GM19468 (cell line): Measurements from ENCODE around the gene FGD2.

ENCODE experiments used
- ATAC-seq: cut with Tn5 transposase; IDR thresholded peaks from one replicate; pipeline ENCODE4 v1.9.1; 2021; ENCODE audit warnings: mild to moderate bottlenecking, moderate library complexity, moderate number of reproducible peaks; ENCODE audit not compliant: unreplicated experiment; ENCODE audit errors: extremely low read depth

The FGD2 gene

DNA sequence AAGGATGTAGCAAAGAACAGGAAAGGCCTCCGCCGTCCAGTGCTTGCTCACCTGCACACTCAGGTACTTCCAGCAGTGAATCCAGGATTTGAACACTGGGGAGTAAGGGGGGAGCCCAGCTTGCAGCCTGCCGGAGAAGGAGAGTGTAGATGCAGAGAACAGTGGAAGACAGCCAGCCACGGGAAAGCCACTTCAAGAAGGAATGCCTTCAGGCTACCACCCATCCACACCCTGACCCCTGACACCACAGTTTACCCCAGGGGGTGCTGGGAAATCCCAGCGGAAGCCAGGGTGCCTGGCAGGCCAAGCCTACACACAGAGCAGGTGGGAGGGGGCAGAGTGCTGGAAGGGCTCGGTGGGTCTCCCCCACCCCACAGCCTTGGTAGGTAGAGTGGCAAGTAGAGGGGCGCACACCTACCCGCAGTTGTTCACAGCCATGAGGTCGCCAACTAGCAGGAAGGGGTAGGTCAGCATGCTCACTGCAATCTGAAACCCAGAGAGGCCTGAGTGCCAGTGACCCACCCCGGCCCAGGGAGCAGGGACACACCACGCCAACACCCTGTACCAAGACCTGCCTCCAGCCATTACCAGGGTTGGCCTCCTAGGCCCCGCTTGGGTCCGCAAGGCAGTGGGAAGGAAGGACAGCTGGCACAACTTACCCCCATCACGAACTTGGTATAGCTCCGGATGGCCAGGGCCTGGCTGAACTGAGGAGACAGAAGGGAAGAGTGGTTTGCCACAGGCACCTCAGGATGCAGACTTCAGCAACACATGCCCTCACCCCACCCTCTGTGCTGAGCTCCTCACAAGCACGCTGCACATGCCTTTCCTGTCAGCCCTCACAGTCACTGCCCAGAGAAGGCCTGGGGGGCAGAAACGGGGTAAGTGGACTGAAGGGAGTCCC is 35.2 kb upstream of the FGD2 start:
- ATAC-seq = no peak

DNA sequence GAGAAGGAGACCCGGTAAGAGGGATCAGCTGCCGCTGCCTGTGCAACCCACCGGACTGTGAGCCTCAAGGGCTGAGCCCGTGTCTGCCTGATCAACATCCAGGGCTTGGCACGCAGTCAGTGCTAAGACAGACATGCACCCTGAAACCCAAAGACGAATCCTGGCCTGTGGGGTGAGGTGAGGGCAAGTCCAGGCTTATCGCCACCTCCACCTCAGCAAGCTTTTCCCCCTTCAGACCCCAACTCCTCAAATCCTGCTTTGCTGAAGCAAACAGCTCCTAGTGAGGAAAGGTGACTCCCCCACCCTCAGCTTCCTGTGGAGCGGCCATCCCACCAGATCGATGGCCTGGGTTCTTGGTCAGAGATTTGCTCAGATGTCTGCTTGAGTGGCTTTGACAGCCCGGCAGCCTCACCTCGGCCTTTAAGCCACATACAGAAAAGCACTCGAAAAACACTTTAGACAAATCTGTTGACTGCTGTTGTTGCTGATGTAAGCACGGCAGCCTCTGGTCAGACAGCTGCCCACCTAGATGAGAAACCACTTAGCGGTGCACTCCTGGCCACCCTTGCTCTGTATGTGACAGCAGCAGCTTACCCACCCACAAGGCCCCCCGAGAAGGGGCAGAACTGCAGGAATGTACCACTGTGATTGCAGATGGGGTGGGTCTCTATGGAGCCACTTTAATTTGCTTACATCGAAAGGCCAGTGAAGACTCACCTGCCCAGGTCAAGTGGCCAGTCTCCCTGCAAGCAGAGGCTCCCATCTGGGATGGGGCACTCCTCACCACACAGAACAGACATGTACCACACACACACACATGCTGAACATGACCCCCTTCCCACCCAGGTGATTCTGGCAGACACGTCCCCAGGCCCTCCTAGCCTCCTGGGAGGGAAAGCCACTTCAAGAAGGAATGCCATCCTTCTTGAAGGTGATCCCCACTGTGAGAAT is 34.3 kb upstream of the FGD2 start:
- ATAC-seq = no peak

DNA sequence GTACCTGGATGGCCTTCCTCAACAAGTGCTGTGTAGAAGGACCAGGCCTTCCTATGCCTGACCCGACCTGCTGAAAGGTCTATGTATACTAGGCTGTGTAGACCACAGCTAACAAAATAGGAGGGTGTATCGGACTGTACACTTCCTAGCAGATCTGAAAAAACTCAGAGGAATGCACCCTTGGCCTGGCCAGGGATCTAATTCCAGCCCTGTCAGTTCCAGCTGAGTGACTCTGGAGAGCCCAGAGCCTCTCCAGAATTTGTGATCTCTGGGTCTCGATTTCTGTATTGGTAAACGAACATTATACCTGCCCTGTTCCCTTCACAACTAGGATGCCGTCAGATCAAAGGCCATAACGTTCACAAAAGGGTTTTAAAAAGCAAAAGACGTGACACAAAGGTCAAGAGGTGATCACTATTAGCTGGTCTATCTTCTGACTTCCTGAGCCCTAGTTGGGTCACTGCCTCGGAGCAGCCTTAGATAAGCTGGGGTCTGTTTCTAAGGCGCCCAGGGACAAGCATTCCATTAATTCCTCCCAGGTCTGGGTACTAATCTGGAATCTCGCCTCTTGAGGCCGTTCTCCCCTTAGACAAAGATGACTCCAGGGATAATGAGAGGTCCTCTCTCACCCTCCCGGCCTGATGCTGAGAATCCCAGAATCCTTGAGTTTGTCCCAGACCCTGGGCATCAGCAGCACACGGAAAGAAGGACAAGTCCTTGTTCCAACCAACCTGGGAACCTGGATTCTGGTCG is 33.4 kb upstream of the FGD2 start:
- no peak for ATAC-seq

DNA sequence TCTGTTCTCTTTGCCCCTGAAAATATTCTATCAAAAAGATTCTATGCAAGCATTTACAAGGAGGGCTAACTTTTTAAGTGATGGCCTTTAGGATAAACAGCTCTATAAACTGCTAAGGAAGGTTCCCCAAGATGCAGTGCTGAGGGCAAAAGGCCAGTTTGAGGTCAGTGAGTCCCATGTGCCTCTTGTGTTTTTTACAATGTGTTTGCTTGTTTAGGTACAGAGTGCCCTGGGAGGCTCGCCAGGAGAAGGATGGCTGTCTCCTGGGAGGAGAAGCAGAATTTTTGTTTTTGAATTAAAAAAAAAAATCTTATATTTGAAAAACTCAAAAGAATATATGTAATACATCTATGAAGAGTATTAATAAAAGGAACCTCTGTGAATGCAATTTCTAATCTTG is 32.3 kb upstream of the FGD2 start:
- no peak for ATAC-seq

DNA sequence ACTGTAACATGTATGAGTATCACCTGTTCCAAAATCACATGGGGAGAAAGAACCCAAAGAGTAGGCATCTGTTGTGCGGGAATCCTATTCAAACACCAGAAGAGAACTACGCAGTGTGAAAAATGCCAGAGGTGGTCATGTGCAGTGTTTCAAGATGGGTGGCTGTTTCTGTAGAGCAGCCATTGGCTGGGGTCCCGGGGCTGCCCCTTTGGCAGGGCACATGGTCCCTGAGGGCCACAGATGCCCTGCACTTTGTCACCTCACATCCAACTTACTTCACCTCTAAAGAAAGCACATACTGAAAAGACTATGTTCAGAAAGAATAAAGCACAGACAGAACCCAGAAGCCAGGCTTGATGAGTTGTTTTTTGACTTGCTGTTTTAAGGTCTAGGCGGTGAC is 31.8 kb upstream of the FGD2 start:
- no peak for ATAC-seq

DNA sequence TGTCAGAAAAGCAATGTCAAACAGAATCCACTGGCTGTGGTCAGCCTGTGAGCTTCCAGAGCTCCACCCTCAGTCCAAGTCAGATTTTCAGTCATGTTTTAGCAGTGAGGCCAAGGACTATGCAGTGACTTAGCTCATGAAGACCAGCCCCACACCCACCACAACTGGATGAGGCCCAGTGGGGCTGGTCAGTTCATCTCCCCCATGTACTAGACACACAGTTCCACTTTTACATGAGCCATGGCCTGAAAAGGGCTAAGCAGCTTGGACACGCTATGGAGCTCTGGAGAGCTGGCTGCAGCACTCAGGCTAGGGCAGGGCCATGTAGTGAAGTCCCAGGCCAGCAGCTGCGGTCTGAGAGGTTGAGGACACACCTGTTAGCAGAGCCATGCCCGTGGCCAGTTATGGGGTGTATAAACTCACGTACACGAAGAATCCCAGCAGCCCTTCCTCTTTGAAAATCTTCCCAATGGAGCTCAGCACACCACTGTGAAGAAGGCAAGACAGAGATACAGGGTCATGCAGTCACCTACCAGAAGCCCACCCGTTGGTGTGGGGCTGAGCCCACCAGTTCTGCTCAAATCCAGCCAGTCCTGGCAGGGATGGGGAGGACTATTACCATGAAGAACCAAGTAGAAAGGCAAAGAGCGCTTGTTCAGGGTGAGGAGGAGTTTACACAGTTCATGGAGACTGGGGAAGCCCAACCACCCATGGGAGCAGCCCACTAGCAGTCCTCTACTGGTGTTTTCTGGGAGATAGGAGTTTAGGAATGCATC is 30.0 kb upstream of the FGD2 start:
- no peak for ATAC-seq

DNA sequence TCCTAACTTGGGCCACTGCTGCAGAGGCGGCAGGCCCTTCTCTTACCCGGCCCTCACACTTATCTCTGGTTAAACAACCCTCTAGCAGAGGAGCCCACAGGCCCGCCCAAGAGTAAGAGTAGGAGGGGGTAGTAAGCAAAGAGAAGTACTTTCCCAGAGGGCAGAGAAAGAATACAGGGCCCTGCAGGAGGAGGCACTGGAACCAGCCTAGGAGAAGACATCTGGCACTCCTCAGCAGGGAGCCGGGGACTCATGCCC is 29.5 kb upstream of the FGD2 start:
- ATAC-seq = no peak

DNA sequence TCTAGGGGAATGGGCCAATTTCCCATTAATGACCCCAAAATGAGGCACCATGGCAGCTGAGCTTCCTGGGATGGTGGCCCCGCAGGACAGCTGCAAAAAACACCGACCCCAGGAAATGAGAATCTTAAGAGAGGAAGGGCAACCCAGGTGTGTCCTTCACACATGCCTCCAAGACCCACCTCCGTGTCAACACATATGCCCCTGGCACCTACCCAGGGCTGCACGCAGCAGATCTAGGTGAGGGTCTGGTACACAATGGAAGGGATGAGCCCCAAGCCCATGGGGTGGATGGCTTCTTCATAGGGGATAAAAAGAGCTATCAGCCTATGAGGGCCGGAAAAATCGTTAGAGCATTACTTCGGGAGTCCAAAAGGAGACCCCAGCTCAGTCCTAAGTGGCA is 28.9 kb upstream of the FGD2 start:
- no peak for ATAC-seq

DNA sequence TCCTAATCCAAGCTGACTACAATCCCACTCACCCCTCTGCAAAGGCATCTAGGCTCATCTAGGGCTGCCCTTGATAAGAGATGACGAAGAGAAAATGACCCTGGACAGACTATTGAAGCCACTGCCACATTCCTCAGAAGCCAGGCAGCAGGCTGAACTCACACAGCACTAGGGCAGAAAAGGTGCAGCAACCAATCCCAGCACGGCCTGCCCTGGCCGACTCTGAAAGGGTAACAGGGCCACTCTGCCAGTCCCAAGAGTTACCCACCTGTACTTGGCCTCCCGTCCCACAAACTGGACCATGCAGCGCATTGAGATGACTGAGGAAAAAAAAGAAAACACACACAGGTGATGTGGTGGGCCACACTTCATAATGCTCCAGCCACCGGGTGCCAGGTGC is 28.5 kb upstream of the FGD2 start:
- no peak for ATAC-seq

DNA sequence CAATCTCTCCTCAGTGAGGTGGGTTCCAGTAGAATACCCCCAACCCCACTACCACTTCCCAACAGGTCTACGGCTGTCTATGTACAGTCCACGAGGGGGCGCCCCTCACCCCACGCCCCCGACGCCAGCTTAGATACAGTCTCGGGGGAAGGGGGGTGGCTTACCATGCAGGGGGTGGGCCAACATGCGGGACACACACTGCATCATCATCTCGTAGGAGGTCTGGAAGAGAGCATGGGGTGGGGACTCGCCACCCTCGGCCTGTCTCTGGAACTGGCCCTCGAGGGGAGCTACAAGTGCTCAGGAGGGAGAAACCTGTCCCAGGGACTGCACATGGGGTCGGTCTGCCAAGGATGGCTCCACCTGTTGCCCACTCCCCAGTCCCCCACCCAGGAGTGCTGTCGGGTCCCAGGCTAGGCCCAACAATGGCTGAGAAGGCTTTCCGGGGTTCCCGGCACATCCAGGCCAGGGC is 27.9 kb upstream of the FGD2 start:
- no peak for ATAC-seq

DNA sequence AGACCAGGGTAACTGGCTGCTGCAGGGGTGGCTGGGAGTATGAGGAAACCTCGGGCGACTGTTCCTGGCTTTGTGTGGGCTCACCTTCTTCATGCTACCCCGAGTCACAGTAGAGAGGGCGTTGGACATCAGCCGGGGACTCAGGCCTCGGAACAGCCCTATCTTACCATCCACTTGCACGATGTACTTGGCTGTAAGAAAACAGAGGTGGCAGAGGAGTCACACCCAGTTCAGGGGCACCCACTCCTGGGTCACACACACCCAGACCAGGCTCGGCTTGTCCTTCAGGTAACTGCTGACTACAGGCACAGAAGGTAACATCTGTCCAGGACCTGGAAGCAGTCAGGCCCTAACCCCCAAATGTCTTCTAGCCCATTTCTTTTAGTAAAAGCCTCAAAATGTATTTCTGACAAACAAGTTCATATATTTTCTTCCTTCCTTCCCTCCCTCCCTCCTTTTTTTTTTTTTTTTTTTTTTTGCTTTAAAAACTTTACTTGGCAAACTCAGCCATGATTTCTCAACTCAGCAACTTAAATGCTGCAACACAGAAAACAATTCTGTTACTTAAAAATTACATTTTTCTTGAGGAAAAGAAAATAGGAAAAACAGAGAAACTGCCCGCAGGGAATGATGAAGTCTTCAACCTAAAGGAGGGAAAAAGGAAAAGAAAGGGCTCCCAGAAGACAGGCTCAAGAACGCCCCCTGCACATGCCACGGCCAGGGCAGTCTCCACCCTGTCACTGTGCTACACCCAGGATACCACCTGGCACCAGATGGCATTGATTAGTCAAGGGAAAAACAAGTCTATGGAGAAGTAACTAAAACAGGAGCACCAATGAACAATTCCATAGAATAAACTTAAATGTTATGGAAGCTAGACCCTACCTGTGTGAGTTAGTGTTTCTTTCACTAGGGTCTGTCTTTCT is 26.8 kb upstream of the FGD2 start:
- no peak for ATAC-seq

DNA sequence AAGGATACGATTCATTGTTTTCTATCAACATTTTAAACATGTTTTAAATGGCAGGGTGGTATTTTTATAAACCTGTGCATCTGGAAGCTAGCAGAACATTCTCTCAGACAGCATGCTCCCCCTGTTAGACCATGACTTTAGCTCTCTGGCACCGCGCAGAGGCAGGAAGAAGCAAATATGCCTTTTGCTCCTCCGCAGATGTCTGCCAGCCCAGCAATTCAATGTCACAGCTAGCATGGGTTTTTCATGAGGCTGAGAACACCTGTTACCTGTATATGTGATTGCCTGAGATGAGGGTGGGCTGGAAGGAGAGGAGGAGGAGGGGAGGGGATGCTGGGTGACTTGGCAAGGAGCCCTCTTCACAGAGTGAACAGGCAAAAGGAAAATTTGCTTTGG is 26.1 kb upstream of the FGD2 start:
- ATAC-seq = no peak

DNA sequence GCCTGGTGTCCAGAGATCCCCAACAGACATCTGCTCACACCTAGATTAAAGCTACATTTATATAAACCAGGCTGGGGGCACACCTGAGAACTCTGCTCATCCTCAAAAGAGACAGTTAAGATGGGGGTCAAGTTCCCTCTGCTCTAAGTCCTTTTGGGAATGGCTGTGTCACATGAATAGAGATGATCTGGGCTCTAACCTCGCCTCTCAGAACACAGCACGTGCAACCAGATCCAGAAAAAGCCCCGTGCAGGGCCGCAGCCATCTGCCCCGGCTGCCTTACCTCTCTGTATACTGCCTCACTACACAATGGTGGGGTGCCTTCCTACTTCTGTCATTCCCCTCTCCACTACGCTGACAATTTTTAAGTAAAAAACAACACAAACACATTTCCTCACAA is 25.3 kb upstream of the FGD2 start:
- no peak for ATAC-seq

DNA sequence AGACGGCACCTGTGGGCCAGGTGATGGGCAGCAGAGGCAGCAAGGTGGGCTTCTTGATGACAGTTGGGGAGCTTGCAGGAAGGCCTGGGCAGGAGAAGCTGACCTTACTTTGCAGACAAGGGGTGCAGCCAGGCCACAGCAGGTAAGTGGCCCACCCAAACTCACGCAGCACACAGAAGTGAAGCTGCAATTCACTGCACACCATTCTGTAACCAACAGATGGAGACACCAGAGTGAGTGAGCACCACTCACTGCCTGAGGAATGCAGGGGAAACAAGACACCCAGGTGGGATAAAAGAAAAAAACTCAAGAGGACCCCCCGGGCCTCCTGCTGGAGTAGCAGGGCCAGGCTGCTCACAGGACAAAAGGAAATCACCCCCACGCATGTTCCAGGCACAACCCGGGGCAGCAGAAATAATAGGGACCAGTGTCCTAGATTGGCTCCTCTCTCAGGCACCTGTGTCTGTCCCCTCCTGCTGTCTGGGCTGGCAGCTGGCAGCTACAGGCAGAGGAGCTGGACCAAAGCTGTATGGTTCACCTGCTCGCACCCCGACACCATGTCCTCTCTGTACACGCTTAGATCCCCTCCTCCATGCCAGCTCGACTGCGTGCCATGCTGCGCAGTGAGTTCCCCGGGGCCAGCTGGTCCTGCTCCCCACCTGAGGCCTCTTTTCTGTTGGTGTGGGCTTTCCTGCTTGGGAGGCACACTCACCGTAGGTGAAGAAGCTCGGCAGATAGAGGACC is 24.4 kb upstream of the FGD2 start:
- ATAC-seq = no peak

DNA sequence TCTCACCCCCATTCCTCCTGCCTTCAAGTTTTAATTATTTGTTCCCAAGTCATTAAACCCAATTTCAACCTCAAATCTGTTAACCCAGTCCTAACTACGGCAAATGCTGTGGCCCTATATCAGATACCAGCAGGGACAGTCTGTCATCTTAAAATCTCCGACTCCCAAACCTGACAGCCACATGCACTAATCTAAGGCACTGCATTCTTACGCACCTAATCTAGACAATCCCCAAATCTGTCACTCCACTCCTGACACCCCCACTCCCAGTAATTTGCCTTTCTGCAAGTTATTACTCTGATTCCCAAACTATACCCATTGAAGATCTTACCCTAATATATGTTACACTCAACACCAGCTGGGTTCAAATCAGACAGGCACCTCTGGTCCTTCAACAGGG is 21.9 kb upstream of the FGD2 start:
- ATAC-seq = no peak

DNA sequence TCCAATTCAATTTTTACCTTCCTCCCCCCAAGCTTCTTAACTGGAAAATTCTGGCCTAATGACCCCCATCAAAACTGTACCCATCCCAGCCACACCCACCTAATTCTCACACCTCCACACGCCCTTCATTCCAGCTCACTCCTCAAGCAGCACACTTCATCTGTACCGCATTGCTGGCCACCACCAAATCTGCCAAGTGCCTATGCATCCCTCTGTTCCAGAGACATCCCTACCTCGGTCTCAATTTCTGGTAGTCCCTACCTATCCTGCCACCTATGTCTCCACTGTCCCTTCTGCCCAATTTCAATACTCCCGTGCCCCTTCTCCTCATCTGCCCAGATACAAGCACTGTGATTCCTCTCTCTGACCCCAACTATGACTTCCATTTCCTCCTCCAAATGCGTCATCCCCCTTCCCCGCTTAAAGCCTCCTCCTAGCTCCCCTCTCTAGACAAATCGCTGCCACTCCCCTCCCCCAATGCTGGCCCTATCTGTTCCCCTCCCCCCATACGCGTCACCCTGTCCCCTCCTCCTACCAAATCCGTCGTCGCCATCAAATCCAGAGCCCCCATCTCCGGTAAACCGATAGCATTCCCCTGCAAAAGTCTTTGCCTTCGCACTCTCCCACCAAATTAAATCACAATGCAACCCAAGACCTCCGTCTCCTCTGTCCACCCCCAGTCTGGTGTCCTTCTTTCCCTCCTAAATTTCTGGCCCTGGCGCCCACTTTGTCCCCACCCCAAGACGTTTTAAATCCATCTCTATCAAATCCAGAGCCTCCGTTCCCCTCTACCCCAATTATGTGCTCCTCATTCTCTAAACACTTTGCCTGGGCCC is 20.7 kb upstream of the FGD2 start:
- ATAC-seq = no peak

DNA sequence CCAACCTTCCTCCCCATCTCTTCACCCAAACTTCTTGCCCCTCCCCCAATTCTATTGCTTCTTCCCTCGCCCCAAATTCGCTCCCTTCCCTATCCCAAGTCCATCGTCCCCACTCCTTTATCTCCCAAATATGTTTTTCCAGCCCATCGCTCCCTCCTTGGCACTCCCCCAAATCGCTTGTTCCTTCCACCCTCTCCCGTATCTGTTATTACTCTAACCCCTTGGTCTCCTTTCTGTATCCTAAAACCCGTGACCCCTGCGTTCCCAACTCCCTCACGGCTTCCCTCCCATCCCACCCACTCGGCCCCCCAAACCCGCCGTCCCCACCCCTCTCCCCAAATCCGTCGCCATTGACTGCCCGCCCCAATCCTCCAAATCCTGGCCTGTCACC is 20.0 kb upstream of the FGD2 start:
- ATAC-seq = no peak
